GM18526 (cell line): Measurements from ENCODE around the gene AMTN.

Experiments used
- POLR2A ChIP-seq: IDR thresholded peaks from 3 replicates; pipeline ENCODE4 v1.6.1; 2011; ENCODE audit not compliant: insufficient read length; ENCODE audit errors: extremely low read depth

AMTN gene, protein sequence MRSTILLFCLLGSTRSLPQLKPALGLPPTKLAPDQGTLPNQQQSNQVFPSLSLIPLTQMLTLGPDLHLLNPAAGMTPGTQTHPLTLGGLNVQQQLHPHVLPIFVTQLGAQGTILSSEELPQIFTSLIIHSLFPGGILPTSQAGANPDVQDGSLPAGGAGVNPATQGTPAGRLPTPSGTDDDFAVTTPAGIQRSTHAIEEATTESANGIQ

DNA sequence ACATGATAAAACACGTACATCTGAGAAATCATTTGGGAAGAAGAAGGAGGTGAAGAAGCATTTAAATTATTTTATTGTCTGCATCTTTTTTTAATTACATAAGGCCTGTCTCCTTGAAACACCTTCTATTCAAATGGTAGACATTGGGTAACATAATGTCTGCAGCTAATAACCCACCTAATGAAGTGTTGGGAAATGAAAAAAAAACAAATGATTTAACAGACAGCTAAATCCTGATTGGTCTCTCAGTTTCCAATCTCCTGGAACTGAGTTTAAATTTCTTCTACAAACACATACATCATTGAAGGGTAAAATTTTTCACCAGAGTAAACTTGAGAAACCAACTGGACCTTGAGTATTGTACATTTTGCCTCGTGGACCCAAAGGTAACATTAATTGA lies at the start of gene AMTN:
TSS of gene AMTN (plus strand) at position 301 of the 400 bp plus-strand sequence. CDS start 209 bp downstream, outside the sequence.
- TF ChIP-seq POLR2A: no peak

DNA sequence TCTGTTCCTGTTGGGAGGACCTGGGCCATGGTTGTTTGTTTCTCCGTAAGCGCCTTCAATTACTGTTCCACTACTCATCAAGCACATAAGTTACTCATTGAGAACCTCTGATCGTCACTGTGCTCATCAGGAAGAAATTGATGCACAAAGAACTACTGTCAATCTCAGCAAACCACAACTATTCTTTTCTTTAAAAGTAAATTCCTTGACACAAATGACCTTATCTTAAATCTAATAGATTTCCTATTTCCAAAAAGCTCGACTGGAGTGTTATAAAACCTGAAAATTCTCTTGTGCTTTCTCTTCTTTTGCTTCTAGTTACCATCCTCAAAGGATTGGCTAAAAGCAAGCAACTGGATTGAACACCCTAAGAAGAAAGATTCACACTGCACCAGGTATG lies 46.5 kb upstream of the AMTN start, which contains the start of gene MUC7:
TSS of gene MUC7 (plus strand) at position 301 of the 400 bp plus-strand sequence. CDS start 1,825 bp downstream, outside the sequence.
- TF ChIP-seq POLR2A: no peak

DNA sequence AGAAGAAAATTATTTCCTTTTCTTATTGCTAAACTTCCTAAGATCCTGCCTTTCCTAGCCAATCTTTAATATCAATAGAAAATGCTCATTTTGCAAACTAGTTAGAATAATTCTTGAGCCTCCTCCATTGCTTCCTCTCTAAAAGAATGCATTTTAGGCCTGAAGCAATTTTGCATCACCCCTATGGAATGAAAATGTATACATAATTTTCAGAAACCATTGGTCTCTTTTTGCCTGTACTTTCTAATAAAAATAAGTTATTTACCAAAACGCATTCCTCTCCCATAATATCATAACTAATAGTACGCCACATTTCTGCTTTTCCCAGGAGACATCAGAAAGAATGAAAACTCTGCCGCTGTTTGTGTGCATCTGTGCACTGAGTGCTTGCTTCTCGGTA lies 44.7 kb upstream of the AMTN start:
- TF ChIP-seq POLR2A: no peak

DNA sequence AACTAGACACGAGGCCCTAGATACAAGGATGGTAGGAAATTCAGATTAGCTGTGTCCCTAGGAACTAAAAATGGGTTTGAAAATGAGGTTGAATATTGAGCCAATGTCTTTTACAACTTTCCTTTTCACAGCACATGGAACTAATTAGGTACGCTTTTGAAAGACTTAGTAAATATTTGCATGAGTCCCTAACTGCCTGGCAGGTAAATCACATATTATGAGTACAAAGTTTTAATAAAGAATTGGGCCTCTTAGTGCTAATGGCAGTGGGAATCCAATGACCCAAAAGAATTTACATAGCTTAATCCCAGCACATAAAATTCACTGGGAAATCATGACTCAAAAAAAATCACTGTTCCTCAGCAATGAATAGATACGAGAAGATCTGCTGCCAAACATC lies 29.6 kb upstream of the AMTN start:
- no peak for TF ChIP-seq POLR2A

DNA sequence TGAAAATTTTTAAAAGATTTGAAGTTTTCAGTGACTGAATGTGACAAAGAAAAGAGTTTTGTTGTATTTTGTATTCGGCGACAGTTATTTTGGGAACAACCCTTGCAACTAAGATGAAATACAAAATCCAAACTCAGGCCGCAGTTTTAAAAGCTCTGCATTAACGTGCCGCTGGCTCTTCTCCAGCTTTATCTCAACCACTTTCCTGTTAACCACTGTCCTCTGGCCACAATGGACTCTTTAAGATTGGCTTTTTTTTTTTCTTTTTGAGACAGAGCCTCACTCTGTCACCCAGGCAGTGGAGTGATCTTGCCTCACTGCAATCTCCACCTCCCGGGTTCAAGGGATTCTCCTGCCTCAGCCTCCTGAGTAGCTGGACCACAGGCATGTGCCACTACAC lies 22.1 kb upstream of the AMTN start:
- TF ChIP-seq POLR2A: no peak

DNA sequence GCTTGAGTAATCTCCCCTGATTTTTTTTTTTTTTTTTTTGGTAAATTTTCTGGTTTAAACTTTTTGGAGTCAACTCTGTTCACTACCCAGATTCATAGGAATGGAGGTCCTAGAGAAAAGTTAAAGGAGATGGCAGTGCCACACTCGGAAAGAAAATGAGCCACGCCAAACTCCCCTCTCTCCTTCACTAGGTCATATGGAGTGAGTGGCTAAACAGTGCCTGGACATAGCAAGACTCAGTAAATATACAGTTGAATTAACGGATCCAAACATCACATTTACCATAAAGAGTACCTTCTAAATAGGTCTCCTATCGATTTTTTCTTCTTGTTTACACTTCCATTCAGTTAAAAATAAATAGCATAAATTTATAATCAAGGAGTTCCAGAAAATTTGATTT lies 13.6 kb upstream of the AMTN start:
- no peak for TF ChIP-seq POLR2A

DNA sequence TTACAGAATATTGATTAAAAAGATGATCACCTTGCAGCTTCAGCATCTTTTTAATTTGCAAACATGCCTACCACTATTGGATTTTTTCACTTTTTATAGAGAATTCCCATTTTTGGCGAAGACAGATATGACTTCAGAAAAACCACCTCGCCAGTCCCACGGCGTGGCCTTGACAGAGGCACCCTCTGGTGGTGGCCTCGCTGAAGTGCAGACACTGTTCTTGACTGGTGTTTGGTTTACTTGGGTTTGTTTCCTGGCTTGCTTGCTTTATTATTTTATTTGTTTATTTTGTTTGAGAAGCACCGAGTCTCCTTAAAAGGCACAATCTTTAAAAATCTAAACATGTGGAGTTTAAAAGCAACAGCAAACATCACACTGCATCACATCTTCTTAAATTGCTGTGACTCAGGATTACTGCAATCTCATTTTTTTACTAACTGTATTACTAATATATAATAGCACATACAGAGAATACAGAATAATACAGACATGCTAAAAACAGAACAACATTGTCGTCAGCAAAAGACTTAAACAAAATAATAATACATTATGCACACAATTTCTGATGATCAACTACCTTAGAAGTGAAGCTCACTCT lies 13.1 kb upstream of the AMTN start:
- TF ChIP-seq POLR2A: no peak

DNA sequence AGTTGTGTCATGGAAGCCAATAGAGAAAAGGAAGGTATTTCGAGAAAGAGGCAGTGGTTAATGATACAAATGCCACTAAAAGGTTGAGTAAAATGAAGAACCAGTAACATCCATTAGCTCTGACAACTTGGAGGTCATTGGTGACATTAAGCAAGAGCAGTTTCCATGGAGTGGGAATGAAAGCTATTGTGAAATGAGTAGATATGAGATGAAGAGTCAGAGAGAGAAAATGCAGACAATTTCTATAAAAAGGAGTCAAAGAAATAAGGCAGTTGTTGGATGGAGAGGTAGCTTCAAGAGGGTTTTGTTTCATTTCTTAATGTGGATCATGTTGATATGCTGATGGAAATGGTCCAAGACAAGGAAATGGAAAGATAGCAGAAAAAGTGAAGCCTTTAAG lies 9.6 kb upstream of the AMTN start:
- TF ChIP-seq POLR2A: no peak

DNA sequence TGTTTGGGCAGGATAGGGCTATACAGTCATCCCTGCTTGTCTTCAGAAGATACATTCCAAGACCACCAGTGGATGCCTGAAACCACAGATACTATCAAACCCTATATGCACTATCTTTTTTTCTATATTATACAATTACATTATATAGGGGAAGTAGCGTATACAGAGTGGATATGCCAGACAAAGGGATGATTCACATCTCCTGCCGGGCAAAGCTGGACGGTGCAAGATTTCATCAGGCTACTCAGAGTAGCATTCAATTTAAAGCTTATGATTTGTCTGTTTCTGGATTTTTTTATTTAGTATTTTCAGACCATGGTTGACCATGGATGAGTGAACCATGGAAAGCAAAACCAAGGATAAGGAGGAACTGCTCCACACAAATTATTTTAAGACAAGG lies 7.0 kb upstream of the AMTN start:
- TF ChIP-seq POLR2A: no peak

DNA sequence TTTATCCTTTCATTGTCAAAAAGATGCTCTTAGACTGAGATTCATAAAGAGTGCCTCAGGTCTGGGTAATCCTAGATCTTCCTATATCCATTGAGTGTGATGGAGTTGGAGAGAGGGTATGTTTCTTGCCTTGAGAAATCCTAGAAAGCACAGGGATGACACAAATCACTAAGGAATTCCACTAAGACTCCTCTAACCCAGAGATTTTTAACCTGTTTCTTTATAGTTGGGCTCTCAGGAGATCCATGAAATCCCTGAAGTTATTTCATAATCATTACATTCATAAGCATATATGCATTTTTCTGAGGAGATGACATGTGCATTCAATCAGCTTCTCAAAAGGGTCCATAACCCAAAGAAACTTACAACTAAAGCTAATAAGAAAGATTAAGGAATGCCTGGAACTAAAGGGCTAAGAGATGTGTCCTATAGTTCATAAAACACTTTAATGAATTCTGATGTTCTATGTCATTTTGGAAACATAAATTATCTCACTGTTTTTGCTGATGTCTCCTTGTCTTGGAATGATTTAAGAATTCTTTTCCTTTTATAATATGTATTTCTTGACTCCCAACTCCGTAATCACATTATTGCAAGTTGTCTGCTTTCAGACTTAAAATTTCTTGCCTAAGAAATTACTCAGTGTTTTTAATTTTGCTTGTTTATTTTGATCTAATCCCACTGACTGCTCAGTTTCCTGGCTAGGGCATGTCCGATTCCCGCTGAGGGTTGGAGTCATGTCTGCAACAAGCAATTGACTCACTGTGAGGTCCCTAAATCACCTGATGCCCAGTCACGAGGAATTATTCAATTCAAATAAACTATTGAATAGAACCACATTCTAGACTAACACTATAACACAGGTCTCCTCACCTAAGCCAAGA lies 2.8 kb upstream of the AMTN start:
- TF ChIP-seq POLR2A: no peak

DNA sequence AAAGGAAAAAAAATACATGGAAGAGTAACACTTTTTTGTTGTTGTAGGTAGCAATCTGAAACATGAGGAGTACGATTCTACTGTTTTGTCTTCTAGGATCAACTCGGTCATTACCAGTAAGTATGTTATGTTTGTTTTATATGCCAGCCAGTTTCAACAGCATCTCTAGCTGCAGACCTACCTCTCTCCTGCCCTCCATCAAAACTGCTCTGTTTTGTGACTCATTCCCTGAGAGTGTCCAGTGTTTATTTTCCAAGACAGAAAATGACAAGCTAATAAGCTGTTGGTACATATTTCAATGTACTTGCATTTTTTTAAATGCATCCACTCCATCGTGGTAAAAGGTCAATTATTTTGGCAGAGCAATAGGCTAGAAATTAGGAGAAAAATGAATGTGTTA lies 347 bp downstream of the AMTN start:
- no peak for TF ChIP-seq POLR2A

DNA sequence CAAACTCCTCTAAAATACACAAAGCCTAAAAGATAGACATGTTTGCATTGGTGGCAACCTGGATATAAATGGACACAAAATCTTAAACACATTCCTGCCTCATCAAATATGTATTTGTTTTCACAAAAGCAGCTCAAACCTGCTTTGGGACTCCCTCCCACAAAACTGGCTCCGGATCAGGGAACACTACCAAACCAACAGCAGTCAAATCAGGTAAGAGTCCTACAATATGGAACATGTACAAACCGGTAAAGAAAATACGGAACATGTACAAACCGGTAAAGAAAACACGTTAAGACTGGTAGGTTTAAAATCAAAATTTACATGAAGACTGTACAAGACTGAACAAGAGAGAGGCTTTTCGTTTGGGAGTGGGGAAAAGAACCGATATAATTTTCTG lies 4.3 kb downstream of the AMTN start:
- TF ChIP-seq POLR2A: no peak

DNA sequence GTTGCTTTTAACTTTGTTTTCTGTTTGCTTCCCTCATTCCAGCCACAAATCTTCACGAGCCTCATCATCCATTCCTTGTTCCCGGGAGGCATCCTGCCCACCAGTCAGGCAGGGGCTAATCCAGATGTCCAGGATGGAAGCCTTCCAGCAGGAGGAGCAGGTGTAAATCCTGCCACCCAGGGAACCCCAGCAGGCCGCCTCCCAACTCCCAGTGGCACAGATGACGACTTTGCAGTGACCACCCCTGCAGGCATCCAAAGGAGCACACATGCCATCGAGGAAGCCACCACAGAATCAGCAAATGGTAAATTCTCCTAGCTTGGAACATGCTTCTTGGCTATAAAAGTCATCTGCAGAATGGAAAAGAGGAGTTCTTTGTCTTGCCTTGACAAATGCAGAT lies 12.6 kb downstream of the AMTN start:
- TF ChIP-seq POLR2A: no peak

DNA sequence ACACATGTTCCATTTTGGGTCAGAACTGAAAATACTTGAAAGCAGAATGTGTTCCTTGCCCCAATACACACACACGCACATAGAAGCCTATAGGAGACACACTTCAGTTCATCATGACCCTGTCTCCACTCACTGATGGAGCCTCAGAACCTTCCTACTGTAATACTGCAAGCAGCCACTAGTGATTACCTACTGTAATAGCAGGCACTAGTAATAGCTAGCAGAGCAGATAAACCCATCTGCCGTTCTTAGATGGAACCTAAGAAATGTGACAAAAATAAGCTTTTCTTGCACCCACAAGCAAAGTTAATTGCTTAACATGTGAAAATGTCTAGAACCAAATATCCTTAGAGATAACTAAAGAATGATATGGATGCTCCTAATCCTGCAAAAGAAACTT lies 13.6 kb downstream of the AMTN start:
- no peak for TF ChIP-seq POLR2A

DNA sequence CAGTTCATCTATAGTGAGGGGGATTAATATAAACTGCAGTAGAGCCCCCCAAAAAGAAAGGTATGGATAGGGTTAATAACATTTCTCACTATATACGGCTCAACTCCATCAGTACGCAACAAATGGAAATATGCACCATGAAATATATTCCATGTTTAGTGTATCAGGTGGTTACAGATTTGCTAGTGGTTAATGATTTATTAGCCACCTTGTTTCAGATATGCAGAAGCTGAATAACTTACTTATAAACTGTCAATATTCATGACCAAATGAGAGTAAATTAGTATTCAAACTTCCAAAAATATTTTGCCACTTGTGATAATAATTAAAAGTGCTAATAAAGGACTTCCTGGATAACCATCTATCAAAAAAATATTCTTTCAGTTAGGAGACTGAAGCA lies 14.8 kb downstream of the AMTN start:
- TF ChIP-seq POLR2A: no peak

DNA sequence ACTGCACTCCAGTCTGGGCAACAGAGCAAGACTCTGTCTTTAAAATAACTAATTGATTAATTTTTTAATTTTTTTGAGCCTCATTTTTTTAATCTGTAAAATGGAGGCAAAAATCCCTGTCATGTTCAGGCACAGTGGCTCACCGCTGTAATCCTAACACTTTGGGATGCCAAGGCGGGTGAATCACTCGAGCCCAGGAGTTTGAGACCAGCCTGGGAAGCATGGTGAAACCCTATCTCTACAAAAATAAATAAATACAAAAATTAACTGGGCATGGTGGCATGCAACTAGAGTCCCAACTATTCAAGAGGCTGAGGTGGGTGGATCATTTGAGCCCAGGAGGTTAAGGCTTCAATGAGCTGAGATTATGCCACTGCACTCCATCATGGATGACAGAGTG lies 15.4 kb downstream of the AMTN start:
- TF ChIP-seq POLR2A: no peak
